GM12892 (cell line): ENCODE measurements around the gene DCC.
"Not testable (repeated sequence)": the region's sequence is repeated elsewhere in the genome, so short reads cannot be mapped to it uniquely, and the experiment has no call there.

Source experiments
- DNase-seq: peaks from one replicate; pipeline ENCODE4 v3.0.0; 2011; ENCODE audit not compliant: insufficient read length
- FAIRE-seq: peaks from 2 replicates; lab custom pipeline; 2011; peaks lifted over from hg19 to GRCh38; lab: Jason Lieb, UNC
- POLR2A ChIP-seq: IDR thresholded peaks from 2 replicates; pipeline ENCODE4 v1.6.1; 2011; ENCODE audit warnings: low read depth, low read length, control low read depth
- POLR2AphosphoS5 ChIP-seq: IDR thresholded peaks from 2 replicates; pipeline ENCODE4 v1.6.1; 2011; ENCODE audit warnings: low read depth, low read length, control low read depth
- TAF1 ChIP-seq: IDR thresholded peaks from 2 replicates; pipeline ENCODE4 v1.6.1; 2011; ENCODE audit warnings: low read depth, mild to moderate bottlenecking, control low read depth, low read length, borderline replicate concordance

The DCC gene

DNA sequence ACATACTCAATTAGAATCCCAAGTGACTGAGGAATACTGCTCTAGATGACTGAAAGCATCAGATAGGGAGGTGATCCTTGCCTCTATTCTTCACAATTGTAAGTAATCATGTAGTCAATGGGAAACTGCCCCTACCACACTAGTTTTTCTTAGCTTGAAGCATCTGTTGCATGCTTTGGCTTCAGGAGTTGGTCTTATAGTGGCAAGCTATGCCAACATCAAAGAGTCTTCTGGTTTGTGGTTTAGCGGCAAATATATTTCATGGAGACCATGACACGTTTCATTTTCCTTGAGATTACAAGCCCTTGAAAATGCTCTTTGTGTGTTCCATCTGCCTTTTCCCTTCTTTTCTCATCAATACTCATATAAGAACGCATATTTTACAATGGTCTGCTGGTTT is 12.9 kb downstream of the DCC start:
- no peak for DNase-seq
- FAIRE-seq, result no peak
- TF ChIP-seq POLR2AphosphoS5 (no peak), POLR2A (no peak), TAF1 (no peak)

DNA sequence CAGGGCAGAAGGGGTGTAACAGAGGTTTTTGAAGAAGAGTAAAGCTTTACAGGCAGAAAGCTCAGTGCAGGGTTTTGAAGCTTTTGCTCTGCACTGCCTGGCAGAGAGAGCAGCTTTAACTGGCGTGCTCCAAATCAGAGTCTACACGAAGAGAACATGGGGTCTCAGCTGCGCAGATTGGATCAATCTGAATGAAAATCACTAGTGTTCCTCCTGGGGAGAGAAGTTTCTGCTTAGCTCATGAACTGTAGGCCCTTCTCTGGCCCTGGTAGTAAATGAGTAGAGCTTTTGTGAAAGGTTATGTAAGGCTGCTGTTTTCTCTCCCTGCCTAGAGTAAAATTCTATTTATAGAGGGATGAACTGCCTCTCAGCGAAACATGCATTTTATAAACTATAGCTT is 13.6 kb downstream of the DCC start:
- no peak for FAIRE-seq

DNA sequence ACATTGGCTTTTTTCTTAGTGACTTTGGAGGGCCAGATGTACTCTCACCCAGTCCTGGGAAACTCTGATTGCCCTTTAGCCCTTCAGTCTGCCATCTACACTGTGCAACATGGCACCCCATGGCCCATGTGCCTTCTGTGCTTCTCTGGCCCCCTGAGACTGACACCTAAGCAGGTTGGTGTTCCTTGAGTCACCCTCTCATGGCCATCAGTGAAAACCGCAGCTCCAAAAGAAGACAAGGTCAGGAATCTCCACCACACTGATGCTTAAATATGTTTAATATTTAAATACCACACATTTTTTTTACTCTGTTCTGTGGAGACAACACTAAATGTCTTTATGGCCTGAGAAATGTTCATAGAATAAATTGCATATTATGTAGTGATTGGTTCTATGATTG is 23.9 kb downstream of the DCC start:
- FAIRE-seq (no peak), DNase-seq (no peak)
- TF ChIP-seq POLR2A (no peak), TAF1 (no peak), POLR2AphosphoS5 (no peak)

More for the DNA sequence above, 13.6 kb downstream of the DCC start:
- no peak for DNase-seq
- TF ChIP-seq POLR2AphosphoS5 (no peak), POLR2A (no peak), TAF1 (no peak)

GRCh38 chr18:52366851-52367250 is 26.9 kb downstream of the DCC start:
- not testable (repeated sequence) for FAIRE-seq, DNase-seq

- FAIRE-seq (no peak), DNase-seq (no peak)
- TF ChIP-seq POLR2AphosphoS5, result no peak
- TF ChIP-seq TAF1, result no peak
- TF ChIP-seq POLR2A, result no peak
Observed at GRCh38 chr18:52367953-52368742, 28.2 kb downstream of the DCC start.

DNA sequence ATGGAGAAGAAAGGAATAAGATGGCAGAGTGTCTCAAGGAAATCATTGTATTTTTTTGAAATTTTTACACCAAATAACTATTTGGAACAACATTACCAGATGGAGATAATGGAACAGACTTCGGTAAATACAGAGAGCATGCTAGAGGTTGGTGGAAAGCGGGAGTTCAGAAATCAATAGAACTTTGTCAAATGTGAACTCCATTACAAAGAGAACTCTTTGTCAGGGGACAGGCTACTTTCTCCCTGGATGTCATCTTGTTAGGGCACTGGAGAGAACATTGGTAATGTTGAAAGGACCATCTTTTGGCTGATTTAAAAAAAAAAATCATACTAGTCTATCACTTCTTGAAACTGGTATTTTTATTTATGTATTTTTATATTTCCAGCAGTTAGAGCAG is 30.8 kb downstream of the DCC start:
- FAIRE-seq (no peak), DNase-seq (no peak)
- TF ChIP-seq POLR2A (no peak), TAF1 (no peak), POLR2AphosphoS5 (no peak)

GRCh38 chr18:52376104-52376503 is 36.1 kb downstream of the DCC start:
- FAIRE-seq (no peak), DNase-seq (no peak)
- no peak for TF ChIP-seq TAF1
- TF ChIP-seq POLR2A, result no peak
- no peak for TF ChIP-seq POLR2AphosphoS5

GRCh38 chr18:52377094-52377493 is 37.1 kb downstream of the DCC start:
- no peak for TF ChIP-seq TAF1
- TF ChIP-seq POLR2AphosphoS5, result no peak
- no peak for TF ChIP-seq POLR2A
- FAIRE-seq (no peak), DNase-seq (no peak)

- TF ChIP-seq POLR2A (no peak), POLR2AphosphoS5 (no peak), TAF1 (no peak)
- FAIRE-seq (no peak), DNase-seq (no peak)
Observed at GRCh38 chr18:52386306-52386705, 46.3 kb downstream of the DCC start.

GRCh38 chr18:52387175-52387574 is 47.2 kb downstream of the DCC start:
- FAIRE-seq, result no peak
- DNase-seq, result no peak
- TF ChIP-seq POLR2AphosphoS5 (no peak), POLR2A (no peak), TAF1 (no peak)

DNA sequence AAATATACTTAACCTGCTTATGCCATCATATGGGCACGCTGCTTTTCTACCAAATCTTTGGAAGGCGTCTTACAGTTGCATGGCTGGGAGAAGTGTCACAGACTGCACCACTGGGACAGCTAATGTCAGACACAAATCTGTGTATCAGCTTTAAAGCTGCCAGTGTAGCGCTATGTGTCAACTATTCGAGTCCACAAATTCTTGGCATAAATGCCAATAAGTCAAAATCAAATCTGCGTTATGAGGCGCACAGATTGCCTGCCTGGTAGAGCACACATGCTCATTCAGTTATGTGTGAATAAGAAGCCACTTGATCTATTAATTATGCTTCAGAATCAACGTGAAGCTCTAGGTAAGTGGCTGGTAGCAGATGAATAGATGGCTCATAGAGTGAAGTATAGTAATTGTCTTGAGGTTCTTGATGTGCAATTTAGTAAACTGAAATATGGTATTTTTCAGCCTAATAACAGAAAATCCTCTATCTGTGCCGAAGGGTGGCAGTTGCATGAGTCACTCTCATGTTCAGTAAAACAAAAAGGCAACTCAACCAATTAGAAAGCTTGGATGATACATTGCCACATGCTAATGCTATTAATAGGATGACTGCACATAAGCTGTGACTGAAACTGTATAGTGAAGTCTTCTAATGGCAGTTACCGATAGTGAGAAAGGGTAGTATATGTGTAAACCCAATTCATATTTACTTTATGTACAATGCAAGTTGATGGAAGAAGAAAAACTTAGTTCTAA is 52.0 kb downstream of the DCC start:
- TF ChIP-seq POLR2AphosphoS5 (no peak), TAF1 (no peak), POLR2A (no peak)
- FAIRE-seq (no peak), DNase-seq (no peak)

DNA sequence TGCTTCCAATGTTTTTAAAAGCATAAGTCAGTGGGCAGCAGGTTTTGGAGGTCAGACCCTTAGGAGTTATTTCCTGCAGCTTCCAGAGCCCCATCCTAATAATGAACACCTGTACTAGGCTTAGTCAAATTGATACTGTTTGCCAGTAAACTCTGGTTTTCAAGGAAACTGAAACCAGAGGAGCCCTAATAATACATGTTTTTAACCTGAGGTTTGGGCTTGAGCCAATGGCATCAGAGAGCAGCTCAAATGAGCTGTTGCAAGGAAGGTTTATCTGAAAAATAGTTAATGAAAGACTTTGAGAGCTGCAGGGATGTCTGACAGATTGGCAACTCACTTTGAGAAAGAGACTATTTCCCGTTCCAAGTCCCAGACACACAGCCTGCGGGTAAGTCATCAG is 54.6 kb downstream of the DCC start:
- peak; percentile 27 for FAIRE-seq

More for the DNA sequence above, 54.6 kb downstream of the DCC start:
- TF ChIP-seq TAF1, result no peak
- TF ChIP-seq POLR2AphosphoS5, result no peak
- TF ChIP-seq POLR2A, result no peak
- DNase-seq, result no peak
